Tibial artery (tissue), 4 donors: ENCODE measurements around the gene SH3BP2.

Experiments
- DNase-seq, 2 donors: peaks; one replicate each; pipeline ENCODE4 v3.0.0-alpha.2; 2019
- H3K27ac ChIP-seq, 2 donors: fragments of 200-600 bp; sonication (generic) in 1 of 2; 1 replicate in 1 of 2; 2 replicates in 1 of 2; pipeline ENCODE4 v1.5.1; 2018 to 2019; ENCODE audit warnings: mild to moderate bottlenecking in 1 of 2
- H3K27me3 ChIP-seq, 2 donors: fragments of 200-600 bp; sonication (generic) in 1 of 2; one replicate each; pipeline versions ENCODE4 v1.5.1 to v1.6.0; 2016 to 2019
- H3K36me3 ChIP-seq, 3 donors: fragments of 200-600 bp; sonication (generic) in 2 of 3; one replicate each; pipeline ENCODE4 v1.5.1; 2016 to 2019; ENCODE audit warnings: mild to moderate bottlenecking in 2 of 3
- H3K4me1 ChIP-seq, 4 donors: fragments of 200-600 bp; sonication (generic) in 2 of 4; 1 replicate in 3 of 4; 2 replicates in 1 of 4; pipeline ENCODE4 v1.5.1; 2016 to 2019
- H3K4me3 ChIP-seq, 2 donors: fragments of 200-600 bp; sonication (generic) in 1 of 2; 1 replicate in 1 of 2; 2 replicates in 1 of 2; pipeline ENCODE4 v1.5.1; 2018 to 2019; ENCODE audit warnings: mild to moderate bottlenecking in 2 of 2
- H3K9me3 ChIP-seq, 3 donors: fragments of 200-600 bp; sonication (generic) in 1 of 3; one replicate each; pipeline ENCODE4 v1.5.1; 2016 to 2019
- CTCF ChIP-seq, 2 experiments: fragments of 200-600 bp in 1 of 2; fragments of 450-650 bp in 1 of 2; IDR thresholded peaks; one replicate each; pipeline ENCODE4 v1.5.1; 2017 to 2019; ENCODE audit warnings: antibody characterized with exemption in 2 of 2, mild to moderate bottlenecking in 1 of 2, moderate library complexity in 1 of 2
- intact Hi-C: fragments of 100-400 bp; cut with DNase I; formaldehyde crosslinking; loops from one replicate; pipeline ENCODE4 v1.15.0; 2023; ENCODE audit warnings: low total_unique reads

The SH3BP2 gene

GRCh38 chr4:2870082-2870481 is 77.2 kb downstream of the SH3BP2 start:
- peaks cover 0 to 84% (median 46%) of the 10 kb centered on the region in 4 donors for H3K4me1 ChIP-seq
- no peak for TF ChIP-seq CTCF (IDR thresholded peaks at IDR 0.05)
- intact Hi-C loops, result no loop called here
- no peak overlapping the region for H3K4me3 ChIP-seq
- no peak for DNase-seq
- H3K27me3 ChIP-seq, result no peaks in the 10 kb centered on the region
- no peak overlapping the region for H3K27ac ChIP-seq
- H3K9me3 ChIP-seq, result no peaks in the 10 kb centered on the region
- no peaks in the 10 kb centered on the region for H3K36me3 ChIP-seq

GRCh38 chr4:2871466-2871865 is 78.6 kb downstream of the SH3BP2 start:
- no peak for DNase-seq
- intact Hi-C loops, result no loop called here
- Histone ChIP-seq H3K27me3 (no peaks in the 10 kb centered on the region), H3K4me1 (peaks cover 0 to 70% (median 38%) of the 10 kb centered on the region in 4 donors), H3K27ac (no peak overlapping the region), H3K9me3 (no peaks in the 10 kb centered on the region), H3K36me3 (peaks cover 7 to 9% (median 8%) of the 10 kb centered on the region in 3 donors), H3K4me3 (no peak overlapping the region)
- no peak for TF ChIP-seq CTCF (IDR thresholded peaks at IDR 0.05)

- Histone ChIP-seq H3K4me3 (no peak overlapping the region), H3K36me3 (peaks cover 12 to 13% (median 12%) of the 10 kb centered on the region in 3 donors), H3K27ac (no peak overlapping the region), H3K4me1 (peaks cover 0 to 66% (median 34%) of the 10 kb centered on the region in 4 donors), H3K27me3 (no peaks in the 10 kb centered on the region), H3K9me3 (no peaks in the 10 kb centered on the region)
- intact Hi-C loops, result no loop called here
- no peak for DNase-seq
- TF ChIP-seq CTCF (IDR thresholded peaks at IDR 0.05), result no peak
Observed at GRCh38 chr4:2871911-2872310, 79.0 kb downstream of the SH3BP2 start.

GRCh38 chr4:2873329-2873728 is 80.4 kb downstream of the SH3BP2 start:
- Histone ChIP-seq H3K4me3 (no peak overlapping the region), H3K9me3 (no peaks in the 10 kb centered on the region), H3K36me3 (peaks cover 14 to 22% (median 16%) of the 10 kb centered on the region in 3 donors), H3K4me1 (peaks cover 0 to 51% (median 22%) of the 10 kb centered on the region in 4 donors), H3K27me3 (no peaks in the 10 kb centered on the region), H3K27ac (no peak overlapping the region)
- intact Hi-C loops, result no loop called here
- no peak for TF ChIP-seq CTCF (IDR thresholded peaks at IDR 0.05)
- no peak for DNase-seq

- DNase-seq, result no peak
- no peak for TF ChIP-seq CTCF (IDR thresholded peaks at IDR 0.05)
- intact Hi-C loops, result no loop called here
- no peak overlapping the region for H3K27ac ChIP-seq
- peaks cover 0 to 39% (median 9%) of the 10 kb centered on the region in 4 donors for H3K4me1 ChIP-seq
- H3K4me3 ChIP-seq, result no peak overlapping the region
- no peaks in the 10 kb centered on the region for H3K27me3 ChIP-seq
- H3K9me3 ChIP-seq, result no peaks in the 10 kb centered on the region
- peaks cover 14 to 37% (median 31%) of the 10 kb centered on the region in 3 donors for H3K36me3 ChIP-seq
Observed at GRCh38 chr4:2874861-2875260, 82.0 kb downstream of the SH3BP2 start.

- H3K27ac ChIP-seq, result no peak overlapping the region
Observed at GRCh38 chr4:2875556-2875955, 82.7 kb downstream of the SH3BP2 start.

More at GRCh38 chr4:2875556-2875955, 82.7 kb downstream of the SH3BP2 start:
- Histone ChIP-seq H3K27me3 (no peaks in the 10 kb centered on the region), H3K4me3 (no peak overlapping the region), H3K36me3 (peaks cover 14 to 40% (median 31%) of the 10 kb centered on the region in 3 donors), H3K9me3 (no peaks in the 10 kb centered on the region), H3K4me1 (peaks cover 0 to 33% (median 5%) of the 10 kb centered on the region in 4 donors)
- DNase-seq, result no peak
- no peak for TF ChIP-seq CTCF (IDR thresholded peaks at IDR 0.05)
- intact Hi-C loops, result no loop called here
